PFSK-1 (cell line): ENCODE data around the gene RITA1.

ENCODE experiments used
- FOXP2 ChIP-seq: optimal IDR thresholded peaks from 2 replicates; pipeline ENCODE3; 2011; ENCODE audit warnings: borderline replicate concordance, control low read depth, inconsistent platforms; ENCODE audit not compliant: insufficient read depth; ENCODE audit errors: extremely low read length, extremely low read depth
- POLR2AphosphoS5 ChIP-seq: IDR thresholded peaks from 2 replicates; pipeline ENCODE4 v1.6.1; 2012; ENCODE audit warnings: low read depth, mild to moderate bottlenecking, control low read depth, low read length, moderate library complexity
- REST ChIP-seq, 2 experiments: IDR thresholded peaks; 2 replicates each; pipeline versions ENCODE4 v1.6.1 to v1.8.0; 2011 to 2012; ENCODE audit warnings: low read depth in 2 of 2, low read length in 2 of 2, control low read depth in 1 of 2, inconsistent platforms in 1 of 2, mild to moderate bottlenecking in 1 of 2, moderate library complexity in 1 of 2; ENCODE audit not compliant: insufficient read depth in 1 of 2
- SIN3A ChIP-seq: IDR thresholded peaks from 2 replicates; pipeline ENCODE4 v1.6.1; 2012; ENCODE audit warnings: mild to moderate bottlenecking, low read length, moderate library complexity, borderline replicate concordance; ENCODE audit not compliant: insufficient read depth
- TAF1 ChIP-seq: IDR thresholded peaks from 2 replicates; pipeline ENCODE4 v1.6.1; 2012; ENCODE audit warnings: low read length, control low read depth, borderline replicate concordance; ENCODE audit not compliant: insufficient read depth

GRCh38 chr12:113240395-113240794 lies 54.9 kb downstream of the RITA1 start:
- no peak for TF ChIP-seq TAF1
- TF ChIP-seq POLR2AphosphoS5 = no peak
- TF ChIP-seq REST (IDR thresholded peaks at IDR 0.05; ENCODE audit: insufficient read depth in 1 of 2, low read depth in 2 of 2, low read length in 2 of 2) = no peak
- TF ChIP-seq SIN3A = no peak
- TF ChIP-seq FOXP2 = no peak
